ENCODE measurements around the gene SLC16A7. TPM values are rescaled to one million over a fixed set of nuclear protein-coding genes. Genes with fewer than 3 reads are reported as not detected.

Gene SLC16A7
- total and polyA plus RNA-seq, 2 of the 8 experiments (the other 6 are each of a cell fraction or from before 2014, with no cell fraction given), result 0.74 to 4.3 TPM

- Histone ChIP-seq H2AFZ (ENCODE audit: low read length) (no peak overlapping the region), H4K8ac (ENCODE audit: extremely low read depth, insufficient read depth, low read length) (no peak overlapping the region), H2BK15ac (ENCODE audit: low read length) (no peak overlapping the region), H3K27me3 (replicated peaks in 1 of 4; ENCODE audit: control insufficient read depth in 3 of 4, extremely low read depth in 1 of 4, insufficient read depth in 3 of 4, low read length in 3 of 4) (no peaks in the 10 kb centered on the region), H3K79me1 (ENCODE audit: low read depth, low read length) (no peaks in the 10 kb centered on the region), H3K4ac (replicated peaks; ENCODE audit: insufficient read length, low read depth, low read length) (no peak overlapping the region), H4K5ac (ENCODE audit: insufficient read length, low read depth, low read length) (no peak overlapping the region), H3K4me3 (ENCODE audit: extremely low read depth in 1 of 4, insufficient read depth in 2 of 4, low read depth in 3 of 4, low read length in 4 of 4) (no peak overlapping the region), H4K20me1 (replicated peaks in 1 of 2; ENCODE audit: control insufficient read depth in 1 of 2, insufficient read depth in 2 of 2, low read length in 2 of 2) (no peaks in the 10 kb centered on the region), H2BK12ac (ENCODE audit: low read depth, low read length) (no peak overlapping the region), H3K23ac (ENCODE audit: insufficient read length) (no peak overlapping the region), H3K9ac (replicated peaks in 1 of 4; ENCODE audit: extremely low read depth in 1 of 4, low read depth in 3 of 4, low read length in 3 of 4) (no peak overlapping the region), H2BK120ac (replicated peaks; ENCODE audit: low read depth, low read length) (no peak overlapping the region), H3K4me2 (ENCODE audit: insufficient read depth in 1 of 2, low read depth in 2 of 2, low read length in 2 of 2) (no peak overlapping the region), H2BK20ac (ENCODE audit: low read length) (no peak overlapping the region), H3K36me3 (ENCODE audit: control insufficient read depth in 2 of 4, insufficient read depth in 4 of 4, low read length in 3 of 4) (no peaks in the 10 kb centered on the region), H3K14ac (ENCODE audit: insufficient read length) (no peak overlapping the region), H2BK5ac (ENCODE audit: low read depth, low read length) (no peak overlapping the region), H3K23me2 (ENCODE audit: low read depth, low read length) (no peaks in the 10 kb centered on the region), H3K27ac (ENCODE audit: low read depth, low read length) (no peak overlapping the region), H3K9me3 (ENCODE audit: insufficient read depth in 2 of 2, low read depth in 1 of 2, low read length in 1 of 2) (no peaks in the 10 kb centered on the region), H3K56ac (replicated peaks; ENCODE audit: insufficient read length, low read depth, low read length) (no peak overlapping the region), H2AK5ac (ENCODE audit: low read depth, low read length) (no peak overlapping the region), H4K91ac (replicated peaks; ENCODE audit: insufficient read length, low read length) (no peak overlapping the region), H3K79me2 (ENCODE audit: control insufficient read depth in 1 of 2, insufficient read depth in 2 of 2, low read length in 2 of 2) (no peaks in the 10 kb centered on the region), H3K18ac (ENCODE audit: extremely low read depth, low read length) (no peak overlapping the region), H3K4me1 (replicated peaks in 1 of 4; ENCODE audit: control insufficient read depth in 3 of 4, insufficient read depth in 4 of 4, low read length in 3 of 4) (no peaks in the 10 kb centered on the region)
- 100% methylated on average over 1 of the region's 2 CpGs; no CpG with 5 or more reads in 1 of the 2 experiments for WGBS, 2 experiments (ENCODE audit: extremely low coverage in 1 of 2, insufficient coverage in 1 of 2, insufficient read length in 1 of 2, insufficient replicate concordance in 2 of 2, low coverage in 1 of 2, low lambda C conversion rate in 2 of 2, missing lambda C conversion rate in 1 of 2)
- FAIRE-seq (no peak), DNase-seq (ENCODE audit: low read depth in 1 of 2, low spot score in 2 of 2) (no peak)
- ChIA-PET POLR2A (ENCODE audit: partially characterized antibody) (no interaction called here), CTCF (ENCODE audit: partially characterized antibody) (no interaction called here)
- TF ChIP-seq TBP (IDR thresholded peaks at IDR 0.05; ENCODE audit: low read depth, low read length) (no peak), E2F6 (IDR thresholded peaks at IDR 0.05) (no peak)
These were observed 20.0 kb upstream of the SLC16A7 start for GRCh38 chr12:59575826-59576225.

All from H1 (cell line).